ENCODE data around the gene COL24A1. TPM values are rescaled to one million over a fixed set of nuclear protein-coding genes. Genes with fewer than 3 reads are reported as not detected.

Gene COL24A1
- total and polyA plus RNA-seq, 2 of the 8 experiments (the other 6 are each of a cell fraction or from before 2014, with no cell fraction given) = 0.23 to 1.1 TPM

DNA sequence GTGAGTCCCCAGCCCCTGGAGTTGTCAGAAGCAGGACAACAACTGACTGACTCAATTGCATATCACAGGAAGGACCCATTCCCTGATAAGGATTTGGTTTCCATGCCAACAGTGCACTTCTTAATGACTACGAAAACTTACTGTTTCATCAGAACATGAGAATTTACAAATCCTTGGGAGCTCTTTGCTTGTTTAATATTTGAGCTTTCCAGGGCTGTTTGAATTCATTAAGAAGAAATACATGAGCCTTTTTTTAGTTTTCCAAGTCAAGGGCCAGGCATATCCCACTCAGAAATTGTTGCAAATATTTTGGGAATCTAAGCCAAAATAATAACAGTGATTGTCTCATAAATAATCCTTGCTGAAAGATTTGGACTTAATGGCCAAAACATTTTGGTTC is 27.2 kb upstream of the COL24A1 start (continued):
- TF ChIP-seq, protein P1, sequence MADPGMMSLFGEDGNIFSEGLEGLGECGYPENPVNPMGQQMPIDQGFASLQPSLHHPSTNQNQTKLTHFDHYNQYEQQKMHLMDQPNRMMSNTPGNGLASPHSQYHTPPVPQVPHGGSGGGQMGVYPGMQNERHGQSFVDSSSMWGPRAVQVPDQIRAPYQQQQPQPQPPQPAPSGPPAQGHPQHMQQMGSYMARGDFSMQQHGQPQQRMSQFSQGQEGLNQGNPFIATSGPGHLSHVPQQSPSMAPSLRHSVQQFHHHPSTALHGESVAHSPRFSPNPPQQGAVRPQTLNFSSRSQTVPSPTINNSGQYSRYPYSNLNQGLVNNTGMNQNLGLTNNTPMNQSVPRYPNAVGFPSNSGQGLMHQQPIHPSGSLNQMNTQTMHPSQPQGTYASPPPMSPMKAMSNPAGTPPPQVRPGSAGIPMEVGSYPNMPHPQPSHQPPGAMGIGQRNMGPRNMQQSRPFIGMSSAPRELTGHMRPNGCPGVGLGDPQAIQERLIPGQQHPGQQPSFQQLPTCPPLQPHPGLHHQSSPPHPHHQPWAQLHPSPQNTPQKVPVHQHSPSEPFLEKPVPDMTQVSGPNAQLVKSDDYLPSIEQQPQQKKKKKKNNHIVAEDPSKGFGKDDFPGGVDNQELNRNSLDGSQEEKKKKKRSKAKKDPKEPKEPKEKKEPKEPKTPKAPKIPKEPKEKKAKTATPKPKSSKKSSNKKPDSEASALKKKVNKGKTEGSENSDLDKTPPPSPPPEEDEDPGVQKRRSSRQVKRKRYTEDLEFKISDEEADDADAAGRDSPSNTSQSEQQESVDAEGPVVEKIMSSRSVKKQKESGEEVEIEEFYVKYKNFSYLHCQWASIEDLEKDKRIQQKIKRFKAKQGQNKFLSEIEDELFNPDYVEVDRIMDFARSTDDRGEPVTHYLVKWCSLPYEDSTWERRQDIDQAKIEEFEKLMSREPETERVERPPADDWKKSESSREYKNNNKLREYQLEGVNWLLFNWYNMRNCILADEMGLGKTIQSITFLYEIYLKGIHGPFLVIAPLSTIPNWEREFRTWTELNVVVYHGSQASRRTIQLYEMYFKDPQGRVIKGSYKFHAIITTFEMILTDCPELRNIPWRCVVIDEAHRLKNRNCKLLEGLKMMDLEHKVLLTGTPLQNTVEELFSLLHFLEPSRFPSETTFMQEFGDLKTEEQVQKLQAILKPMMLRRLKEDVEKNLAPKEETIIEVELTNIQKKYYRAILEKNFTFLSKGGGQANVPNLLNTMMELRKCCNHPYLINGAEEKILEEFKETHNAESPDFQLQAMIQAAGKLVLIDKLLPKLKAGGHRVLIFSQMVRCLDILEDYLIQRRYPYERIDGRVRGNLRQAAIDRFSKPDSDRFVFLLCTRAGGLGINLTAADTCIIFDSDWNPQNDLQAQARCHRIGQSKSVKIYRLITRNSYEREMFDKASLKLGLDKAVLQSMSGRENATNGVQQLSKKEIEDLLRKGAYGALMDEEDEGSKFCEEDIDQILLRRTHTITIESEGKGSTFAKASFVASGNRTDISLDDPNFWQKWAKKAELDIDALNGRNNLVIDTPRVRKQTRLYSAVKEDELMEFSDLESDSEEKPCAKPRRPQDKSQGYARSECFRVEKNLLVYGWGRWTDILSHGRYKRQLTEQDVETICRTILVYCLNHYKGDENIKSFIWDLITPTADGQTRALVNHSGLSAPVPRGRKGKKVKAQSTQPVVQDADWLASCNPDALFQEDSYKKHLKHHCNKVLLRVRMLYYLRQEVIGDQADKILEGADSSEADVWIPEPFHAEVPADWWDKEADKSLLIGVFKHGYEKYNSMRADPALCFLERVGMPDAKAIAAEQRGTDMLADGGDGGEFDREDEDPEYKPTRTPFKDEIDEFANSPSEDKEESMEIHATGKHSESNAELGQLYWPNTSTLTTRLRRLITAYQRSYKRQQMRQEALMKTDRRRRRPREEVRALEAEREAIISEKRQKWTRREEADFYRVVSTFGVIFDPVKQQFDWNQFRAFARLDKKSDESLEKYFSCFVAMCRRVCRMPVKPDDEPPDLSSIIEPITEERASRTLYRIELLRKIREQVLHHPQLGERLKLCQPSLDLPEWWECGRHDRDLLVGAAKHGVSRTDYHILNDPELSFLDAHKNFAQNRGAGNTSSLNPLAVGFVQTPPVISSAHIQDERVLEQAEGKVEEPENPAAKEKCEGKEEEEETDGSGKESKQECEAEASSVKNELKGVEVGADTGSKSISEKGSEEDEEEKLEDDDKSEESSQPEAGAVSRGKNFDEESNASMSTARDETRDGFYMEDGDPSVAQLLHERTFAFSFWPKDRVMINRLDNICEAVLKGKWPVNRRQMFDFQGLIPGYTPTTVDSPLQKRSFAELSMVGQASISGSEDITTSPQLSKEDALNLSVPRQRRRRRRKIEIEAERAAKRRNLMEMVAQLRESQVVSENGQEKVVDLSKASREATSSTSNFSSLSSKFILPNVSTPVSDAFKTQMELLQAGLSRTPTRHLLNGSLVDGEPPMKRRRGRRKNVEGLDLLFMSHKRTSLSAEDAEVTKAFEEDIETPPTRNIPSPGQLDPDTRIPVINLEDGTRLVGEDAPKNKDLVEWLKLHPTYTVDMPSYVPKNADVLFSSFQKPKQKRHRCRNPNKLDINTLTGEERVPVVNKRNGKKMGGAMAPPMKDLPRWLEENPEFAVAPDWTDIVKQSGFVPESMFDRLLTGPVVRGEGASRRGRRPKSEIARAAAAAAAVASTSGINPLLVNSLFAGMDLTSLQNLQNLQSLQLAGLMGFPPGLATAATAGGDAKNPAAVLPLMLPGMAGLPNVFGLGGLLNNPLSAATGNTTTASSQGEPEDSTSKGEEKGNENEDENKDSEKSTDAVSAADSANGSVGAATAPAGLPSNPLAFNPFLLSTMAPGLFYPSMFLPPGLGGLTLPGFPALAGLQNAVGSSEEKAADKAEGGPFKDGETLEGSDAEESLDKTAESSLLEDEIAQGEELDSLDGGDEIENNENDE (IDR thresholded peaks at IDR 0.05; ENCODE audit: insufficient replicate concordance, low read length) = no peak
- TF ChIP-seq TAF7 (optimal IDR thresholded peaks at IDR 0.05; ENCODE audit: borderline replicate concordance, low read depth, low read length) = no peak
- TF ChIP-seq CHD2 (IDR thresholded peaks at IDR 0.05; ENCODE audit: low read length) = no peak

Measured in H1 (cell line).